Measurements from ENCODE around the gene NAA20.

NAA20 gene

DNA sequence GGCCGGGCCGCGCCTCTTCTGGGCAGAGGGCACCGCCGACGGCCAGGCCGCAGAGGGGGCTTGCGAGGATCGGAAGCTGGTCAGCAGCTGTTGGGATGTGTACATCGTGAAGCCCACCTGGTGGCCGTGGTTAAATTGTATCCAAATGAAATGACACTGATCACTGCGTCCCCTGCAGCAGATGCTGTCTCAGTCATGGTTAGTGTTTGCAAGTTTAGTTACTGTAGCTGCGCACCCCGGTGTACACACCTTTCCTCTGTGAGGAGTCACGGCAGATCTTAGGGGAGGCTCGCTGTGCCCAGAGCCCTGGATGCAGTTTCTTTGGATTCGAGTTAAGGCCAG, 653 bp downstream of the NAA20 start:
- H3K4me3 ChIP-seq (ENCODE audit: low read depth, low read length), result peak overlapping the region; percentile 72

DNA sequence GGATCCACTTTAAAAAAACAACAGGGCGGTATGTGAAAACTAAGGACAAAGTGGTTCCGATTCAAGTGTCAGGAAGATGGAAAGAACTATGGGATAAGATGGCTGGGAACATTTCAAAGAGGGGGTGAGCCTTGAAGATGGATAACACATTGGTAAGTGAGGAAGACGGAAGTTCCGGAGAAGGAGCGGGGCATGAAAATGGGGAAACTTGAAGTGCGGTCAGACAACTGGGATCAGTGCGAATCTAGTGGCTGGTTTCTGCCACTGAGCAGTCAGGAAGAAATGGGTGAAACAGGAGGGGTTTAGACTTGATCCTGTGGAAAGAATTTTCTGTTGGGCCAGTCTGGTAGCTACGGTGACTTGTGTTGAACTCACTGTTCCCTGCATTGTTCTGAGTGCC, 1.2 kb downstream of the NAA20 start:
- peak overlapping the region; percentile 72 for H3K4me3 ChIP-seq (ENCODE audit: low read depth, low read length)

DNA sequence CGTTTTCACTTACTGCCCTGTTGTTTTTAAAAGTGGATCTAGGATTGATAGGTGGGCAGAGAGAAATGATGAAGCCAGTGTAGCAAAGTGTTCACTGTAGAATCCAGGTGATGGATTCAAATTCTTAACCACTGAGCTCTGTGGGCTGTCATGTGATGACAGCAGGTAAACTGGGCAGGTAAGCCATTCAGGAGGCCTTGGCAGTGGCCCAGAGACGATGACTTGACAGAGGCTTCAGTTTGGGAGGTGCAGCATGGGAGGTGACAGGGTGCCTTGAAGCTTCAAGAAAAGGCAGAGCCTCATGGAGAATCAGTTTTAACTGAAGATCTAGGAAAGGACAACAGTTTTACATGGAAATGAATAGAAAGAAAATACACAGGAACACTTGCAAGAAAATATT, 2.0 kb downstream of the NAA20 start:
- H3K4me3 ChIP-seq (ENCODE audit: low read depth, low read length), result no peak overlapping the region

DNA sequence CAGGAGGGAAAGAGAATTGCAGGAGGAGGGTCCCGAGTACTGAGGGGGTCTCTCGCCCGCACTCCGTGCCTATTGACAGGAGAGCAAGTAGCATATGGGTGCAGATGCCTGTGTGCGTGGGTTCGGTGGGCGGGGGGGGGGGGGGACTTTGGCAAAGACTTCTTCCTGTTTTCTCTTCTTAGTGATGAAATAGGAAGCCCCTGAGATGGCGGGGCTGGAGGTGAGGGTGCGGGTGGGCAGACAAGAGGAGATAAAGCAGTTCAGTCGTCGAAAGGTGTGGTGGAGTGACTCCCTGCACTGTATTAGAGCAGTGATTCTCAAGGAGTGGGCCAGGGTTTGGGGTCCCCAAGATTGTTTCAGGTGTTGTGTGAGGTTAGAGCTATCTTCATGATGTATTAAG, 3.7 kb downstream of the NAA20 start:
- H3K4me3 ChIP-seq (ENCODE audit: low read depth, low read length), result no peak overlapping the region

DNA sequence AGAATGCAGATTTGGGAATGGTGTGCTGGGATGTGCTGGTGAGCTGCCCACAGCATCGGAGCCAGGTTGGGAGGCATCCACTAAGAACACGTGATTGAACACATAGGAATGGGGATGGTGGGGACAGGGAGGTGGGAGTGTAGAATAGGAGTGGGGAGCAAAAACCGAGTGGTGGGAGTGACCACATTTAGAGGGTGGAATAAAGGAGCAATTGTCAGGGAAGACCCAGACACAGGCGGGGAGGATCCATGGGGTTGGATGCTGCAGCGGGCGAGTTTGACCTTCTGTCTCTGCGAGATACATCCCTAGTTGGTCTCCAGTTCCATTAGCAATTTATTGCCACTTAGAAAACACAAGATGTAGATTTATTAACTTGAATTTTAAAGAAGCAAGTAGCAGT, 4.7 kb downstream of the NAA20 start:
- no peak overlapping the region for H3K4me3 ChIP-seq (ENCODE audit: low read depth, low read length)

DNA sequence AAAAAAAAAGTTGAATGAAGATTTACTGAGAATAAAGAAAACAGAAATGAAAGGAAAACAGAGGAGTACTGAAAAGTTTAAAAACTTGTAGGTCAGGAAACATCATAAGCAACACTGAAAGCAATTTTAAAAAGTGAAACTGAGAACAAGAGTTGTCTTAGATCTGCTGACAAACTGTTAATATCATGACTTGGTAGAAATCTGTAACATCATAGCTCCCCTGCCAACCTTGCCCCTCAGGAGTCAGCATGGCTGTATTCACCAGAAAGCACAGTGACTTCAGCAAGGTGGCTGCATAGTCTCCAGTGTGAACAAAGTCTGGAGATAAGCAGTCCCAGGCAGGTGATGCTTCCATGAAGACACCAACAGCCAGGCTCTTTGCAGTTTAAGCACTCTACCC, 5.3 kb downstream of the NAA20 start:
- no peak overlapping the region for H3K4me3 ChIP-seq (ENCODE audit: low read depth, low read length)

DNA sequence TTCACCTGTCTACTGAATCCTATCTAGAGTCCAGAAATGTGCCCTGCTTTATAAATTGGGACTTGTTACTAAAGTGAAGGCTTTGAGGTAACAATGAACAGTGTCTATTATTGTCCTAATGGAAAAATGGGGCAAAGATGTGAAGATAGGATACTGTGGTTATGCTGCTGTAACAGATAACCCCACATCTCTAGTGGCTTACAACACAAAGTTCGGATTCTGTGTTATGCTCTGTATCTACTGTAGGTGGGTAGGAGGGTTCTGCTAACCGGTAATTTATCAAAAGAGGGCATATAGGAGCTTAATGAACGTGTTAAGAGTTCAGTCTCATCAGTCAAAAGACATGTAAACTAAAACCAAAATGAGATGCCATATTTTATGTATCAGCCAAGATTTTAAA, 6.2 kb downstream of the NAA20 start:
- no peak overlapping the region for H3K4me3 ChIP-seq (ENCODE audit: low read depth, low read length)

DNA sequence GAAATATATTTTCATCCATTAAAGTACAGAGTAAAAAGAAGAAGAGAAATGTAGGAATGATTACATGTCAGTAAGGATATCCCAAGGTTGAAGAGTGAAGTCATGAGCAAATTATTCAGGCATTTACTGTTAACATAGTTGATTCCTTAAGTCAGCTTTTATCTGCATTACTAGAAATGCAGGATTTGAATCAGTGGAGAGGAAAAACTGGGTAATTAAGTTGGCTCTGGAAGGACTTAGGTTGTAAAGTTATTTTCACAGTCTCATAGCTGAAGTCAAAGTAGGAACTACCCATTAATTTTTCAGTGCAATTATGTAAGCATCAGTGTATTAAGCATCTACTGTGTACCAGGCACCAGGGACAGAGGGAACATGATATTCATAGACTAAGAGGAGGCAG, 7.8 kb downstream of the NAA20 start:
- no peak overlapping the region for H3K4me3 ChIP-seq (ENCODE audit: low read depth, low read length)

DNA sequence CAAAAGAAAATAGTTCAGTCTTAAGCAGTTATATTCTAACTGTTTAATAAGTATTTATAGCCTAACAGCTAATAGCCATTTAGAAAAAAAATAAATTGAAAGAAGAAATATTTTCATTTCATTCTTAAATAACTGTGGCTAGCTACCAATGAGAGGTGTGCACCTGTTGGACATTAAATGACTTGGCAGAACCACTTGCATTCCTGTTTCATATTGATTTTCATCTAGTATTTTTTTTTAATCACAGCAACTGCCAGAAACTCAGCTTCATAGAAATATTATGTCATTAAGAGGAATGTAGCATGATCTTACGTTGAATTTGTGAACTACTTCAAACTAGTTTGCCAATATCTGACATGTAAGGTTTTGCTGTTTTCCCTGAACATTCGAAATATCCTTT, 10.1 kb downstream of the NAA20 start:
- no peak overlapping the region for H3K4me3 ChIP-seq (ENCODE audit: low read depth, low read length)

DNA sequence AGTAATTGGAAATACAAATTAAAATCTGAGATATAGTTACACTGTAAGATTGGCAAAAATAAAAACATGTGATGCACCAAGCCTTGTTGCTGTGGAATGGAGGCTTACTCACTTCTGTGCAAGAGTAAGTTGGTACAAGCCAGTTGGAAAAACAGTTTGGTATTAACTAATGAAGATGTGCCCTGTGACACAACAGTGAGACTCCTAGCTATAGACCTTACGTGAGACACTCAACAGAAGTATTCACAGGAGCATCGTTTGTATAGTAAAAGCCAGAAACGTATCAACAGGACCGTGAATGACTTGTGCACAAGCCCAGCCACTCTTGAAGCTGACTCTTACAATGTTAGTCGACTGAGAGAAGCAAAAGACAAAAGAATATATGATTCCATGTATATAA, 14.6 kb downstream of the NAA20 start:
- no peak overlapping the region for H3K4me3 ChIP-seq (ENCODE audit: low read depth, low read length)

DNA sequence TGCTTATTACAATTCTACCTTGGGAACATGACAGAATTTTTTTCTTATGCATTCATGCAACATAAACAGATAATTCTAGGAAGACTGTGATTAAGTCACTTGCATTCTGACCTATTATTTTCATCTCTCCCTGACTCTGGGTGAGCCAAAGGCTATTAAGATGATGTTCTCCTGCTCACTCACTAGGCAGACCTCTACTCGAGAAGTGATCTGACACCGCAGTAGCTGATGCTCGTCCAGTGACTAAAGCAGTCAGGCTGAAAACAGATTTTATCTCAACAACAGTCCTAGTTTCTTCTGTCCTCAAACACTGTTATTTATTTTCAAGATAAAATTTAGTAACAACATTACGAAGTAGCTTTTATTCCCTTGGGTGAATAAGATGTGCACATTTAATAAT, 17.3 kb downstream of the NAA20 start:
- no peak overlapping the region for H3K4me3 ChIP-seq (ENCODE audit: low read depth, low read length)

DNA sequence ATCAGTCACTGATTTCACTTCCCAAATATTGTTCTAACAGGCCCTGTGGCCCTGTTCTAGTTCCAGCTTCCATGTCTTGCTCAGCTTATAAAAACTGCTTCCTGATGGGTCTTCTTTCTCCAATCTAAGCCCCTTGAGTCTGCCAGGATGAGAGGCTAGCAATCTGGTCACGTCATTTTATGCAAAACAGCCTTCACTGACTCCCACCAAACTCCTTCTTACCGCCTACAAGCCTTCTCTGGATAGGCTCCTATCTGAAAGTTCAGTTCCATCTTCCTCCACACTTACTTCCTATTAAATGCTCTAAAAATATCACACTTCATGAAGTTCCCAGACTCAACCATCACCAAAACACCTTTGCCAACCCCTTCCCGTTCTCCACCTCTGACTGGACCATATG, 19.6 kb downstream of the NAA20 start:
- no peak overlapping the region for H3K4me3 ChIP-seq (ENCODE audit: low read depth, low read length)

DNA sequence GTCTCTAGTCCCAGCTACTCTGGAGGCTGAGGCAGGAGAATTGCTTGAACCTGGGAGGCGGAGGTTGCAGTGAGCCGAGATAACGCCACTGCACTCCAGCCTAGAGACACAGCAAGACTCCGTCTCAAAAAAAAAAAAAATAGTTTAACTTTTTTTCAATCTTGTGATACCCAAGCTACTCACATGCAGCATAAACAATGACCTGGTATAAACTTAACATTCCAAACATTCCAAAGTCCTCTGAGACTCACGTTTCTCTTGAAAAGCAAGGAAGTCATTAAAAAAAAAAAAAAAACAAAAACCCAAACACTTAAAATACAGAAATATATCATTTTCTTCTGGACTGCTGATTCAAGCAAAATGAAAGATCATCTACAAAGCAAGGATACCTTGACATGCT, 20.8 kb downstream of the NAA20 start:
- no peak overlapping the region for H3K4me3 ChIP-seq (ENCODE audit: low read depth, low read length)

DNA sequence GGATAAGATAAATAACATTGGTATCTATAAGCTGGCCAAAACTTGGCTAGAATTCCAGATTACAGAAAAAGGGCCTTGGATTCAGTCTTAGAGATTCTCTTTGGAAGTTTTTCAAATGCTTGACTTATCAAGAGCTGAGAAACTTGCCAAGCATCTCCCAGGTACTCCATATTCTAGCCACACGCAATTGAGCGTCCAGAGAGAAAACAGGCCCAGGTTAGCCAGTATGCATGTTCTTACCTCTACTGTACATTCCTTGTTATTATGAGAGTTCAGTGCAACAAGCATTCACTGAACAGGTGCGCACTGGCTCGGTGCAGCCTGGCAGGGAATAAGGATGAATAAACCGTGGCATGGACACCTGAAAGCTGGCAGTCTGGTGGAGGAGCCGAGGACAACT, 21.4 kb downstream of the NAA20 start:
- no peak overlapping the region for H3K4me3 ChIP-seq (ENCODE audit: low read depth, low read length)

DNA sequence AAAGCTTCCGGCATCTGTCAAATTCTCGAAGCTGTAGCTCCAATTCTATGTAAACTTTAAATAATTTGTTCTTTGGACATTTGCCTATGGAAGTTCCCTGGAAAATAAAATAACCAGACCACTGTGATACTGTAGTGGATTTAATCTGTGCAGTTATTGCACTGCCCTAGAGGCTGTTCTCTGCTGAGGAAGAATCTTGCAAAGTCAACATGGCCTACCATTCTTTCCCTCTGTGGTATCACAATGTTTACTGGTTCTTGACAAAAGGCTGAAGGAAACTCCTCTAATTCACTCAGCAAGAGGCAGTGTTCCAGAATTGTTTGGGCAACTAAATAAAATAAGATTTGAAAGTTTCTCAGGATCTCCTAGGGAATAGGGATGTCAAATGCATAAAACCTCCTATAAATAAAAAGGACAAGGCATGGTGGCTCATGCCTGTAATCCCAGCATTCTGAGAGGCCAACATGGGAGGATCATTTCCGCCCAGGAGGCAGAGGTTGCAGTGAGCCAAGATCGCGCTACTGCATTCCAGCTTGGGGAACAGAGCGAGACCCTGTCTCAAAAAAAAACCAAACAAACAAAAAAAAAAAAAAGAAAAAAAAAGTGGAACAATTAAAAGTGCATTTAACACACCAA, 22.7 kb downstream of the NAA20 start:
- H3K4me3 ChIP-seq (ENCODE audit: low read depth, low read length), result no peak overlapping the region

DNA sequence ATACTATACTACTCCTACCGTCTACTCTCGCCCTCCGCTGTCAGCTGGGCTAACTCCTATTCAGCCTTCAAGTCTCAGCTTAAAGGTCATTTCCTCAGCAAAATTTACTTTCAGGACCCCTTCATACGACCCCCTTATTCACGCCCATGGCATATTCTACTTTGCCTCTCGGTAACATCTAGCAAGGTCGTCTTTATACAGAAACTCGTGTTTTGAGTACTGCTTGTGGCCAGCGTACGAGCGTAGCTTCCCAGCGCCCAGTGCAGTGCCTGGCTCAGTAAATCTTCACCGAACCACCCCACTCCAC, 34.6 kb downstream of the NAA20 start:
- H3K4me3 ChIP-seq (ENCODE audit: low read depth, low read length), result peak overlapping the region; percentile 98

DNA sequence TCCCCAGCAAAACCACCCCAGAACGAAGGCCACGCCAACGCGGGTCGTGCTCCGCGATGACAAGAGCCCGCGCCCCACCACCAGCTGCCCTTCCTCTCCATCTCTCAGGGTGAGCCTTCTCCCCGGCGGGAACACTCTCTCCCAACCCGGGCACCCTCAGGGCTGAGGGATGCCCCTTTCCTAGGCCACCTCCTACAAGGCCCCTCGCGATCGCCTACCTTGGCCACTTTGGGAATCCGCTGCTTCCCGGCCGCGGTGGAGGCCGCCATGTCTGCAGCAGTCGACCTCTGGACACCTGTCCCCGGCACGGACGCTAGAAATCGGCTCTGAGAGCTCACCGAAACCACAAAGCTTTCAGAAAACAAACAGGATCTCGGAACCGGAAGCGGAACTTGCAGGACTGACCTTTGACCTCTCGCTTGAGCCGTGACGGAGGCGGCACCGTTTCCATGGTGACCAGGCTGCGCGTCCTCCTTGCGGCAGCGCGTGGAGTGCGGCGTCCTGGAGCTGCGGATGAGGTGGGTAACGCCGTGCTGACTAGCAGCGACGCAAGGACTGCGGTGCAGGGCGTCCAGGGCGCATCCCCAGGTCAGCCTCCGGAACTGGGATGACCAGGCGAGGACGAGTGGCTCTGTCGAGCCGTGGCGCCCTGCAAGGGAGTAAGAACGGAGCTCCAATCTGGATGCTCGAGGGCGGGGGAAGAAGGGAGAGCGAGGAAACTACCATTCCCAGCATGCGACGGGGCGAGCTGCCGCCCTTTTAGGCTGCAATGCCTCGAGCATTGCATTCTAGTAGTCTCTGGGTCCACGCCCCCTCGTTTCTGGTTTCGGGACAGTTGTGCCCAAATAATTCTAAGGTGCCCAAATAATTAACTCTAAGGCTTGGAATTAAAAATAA, 35.2 kb downstream of the NAA20 start, which contains the start of the genes CFAP61 and CRNKL1:
CFAP61 (plus strand) TSS at position 459 of the 897 bp plus-strand sequence. CDS start 4,122 bp downstream, outside the sequence.
CRNKL1 (minus strand) TSS at position 393 of the 897 bp plus-strand sequence; CDS start at position 269, 124 bp downstream.
- H3K4me3 ChIP-seq (ENCODE audit: low read depth, low read length), result peak within 1 kb of the TSS; percentile 98

DNA sequence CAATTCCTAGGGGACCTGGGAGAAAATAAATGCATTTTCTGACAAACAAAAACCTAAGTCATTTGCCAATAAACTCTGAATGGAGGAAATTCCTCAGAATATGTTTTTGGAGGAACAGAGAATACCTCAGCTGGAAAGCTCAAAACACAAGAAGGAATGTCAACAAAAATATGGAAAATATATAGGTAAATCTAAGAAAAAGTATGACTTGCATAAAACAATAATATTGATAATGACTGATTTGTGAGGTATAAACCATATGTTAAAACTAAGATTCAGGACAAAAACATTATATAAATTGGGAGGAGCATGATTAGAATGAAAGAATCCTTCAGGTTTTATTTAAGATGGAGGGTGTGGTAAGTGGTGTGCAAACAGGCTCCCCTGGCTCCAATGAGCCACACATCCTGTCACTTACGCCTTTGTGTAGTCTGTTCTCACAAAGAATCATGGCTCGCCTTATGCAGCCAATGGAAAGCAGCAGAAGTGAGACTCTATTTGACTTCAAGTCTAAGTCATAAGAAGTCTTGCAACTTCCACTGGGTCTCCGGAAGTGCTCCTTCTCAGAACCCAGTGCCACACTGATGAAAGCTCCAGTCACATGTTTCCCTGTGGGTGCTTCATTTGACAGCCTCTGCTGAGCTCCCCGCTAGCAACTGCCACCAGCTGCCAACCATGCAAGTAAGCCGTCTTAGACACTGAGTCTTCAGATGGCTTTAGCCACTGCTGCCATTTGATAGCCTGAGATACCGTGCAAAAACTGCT, 43.3 kb downstream of the NAA20 start:
- no peak overlapping the region for H3K4me3 ChIP-seq (ENCODE audit: low read depth, low read length)

DNA sequence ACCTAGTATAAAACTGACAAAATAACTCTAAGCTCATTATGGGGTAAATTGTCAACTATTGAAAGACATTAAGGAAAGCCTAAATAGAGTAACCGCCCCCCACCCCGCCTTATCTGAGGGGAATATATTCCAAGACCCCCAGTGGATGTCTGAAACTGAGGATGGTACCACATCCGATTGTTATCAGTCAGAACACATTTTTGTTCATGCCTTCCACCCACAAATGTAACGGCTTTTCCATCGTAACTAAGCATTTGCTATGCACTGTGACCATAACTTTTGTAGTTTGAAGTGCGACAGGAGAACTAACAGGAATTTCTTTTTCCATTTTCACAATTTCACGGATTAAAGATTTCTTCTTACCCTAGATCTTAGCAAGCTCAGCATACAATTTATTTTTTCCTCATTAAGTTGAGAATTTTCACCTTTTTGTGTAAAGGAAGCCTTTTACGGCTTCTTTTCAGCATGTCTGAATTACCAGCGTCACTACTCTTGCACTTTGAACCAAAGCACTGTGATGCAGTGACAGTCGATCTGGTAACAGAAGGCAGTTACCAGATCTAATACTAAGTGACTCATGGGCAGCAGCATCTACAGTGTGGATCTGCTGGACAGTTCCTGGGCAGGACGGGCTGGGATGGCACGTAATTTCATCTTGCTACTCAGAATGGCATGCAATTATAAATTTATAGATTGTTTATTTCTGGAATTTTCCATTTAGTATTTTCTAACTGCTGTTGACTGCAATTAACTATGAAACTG, 47.0 kb downstream of the NAA20 start:
- no peak overlapping the region for H3K4me3 ChIP-seq (ENCODE audit: low read depth, low read length)

DNA sequence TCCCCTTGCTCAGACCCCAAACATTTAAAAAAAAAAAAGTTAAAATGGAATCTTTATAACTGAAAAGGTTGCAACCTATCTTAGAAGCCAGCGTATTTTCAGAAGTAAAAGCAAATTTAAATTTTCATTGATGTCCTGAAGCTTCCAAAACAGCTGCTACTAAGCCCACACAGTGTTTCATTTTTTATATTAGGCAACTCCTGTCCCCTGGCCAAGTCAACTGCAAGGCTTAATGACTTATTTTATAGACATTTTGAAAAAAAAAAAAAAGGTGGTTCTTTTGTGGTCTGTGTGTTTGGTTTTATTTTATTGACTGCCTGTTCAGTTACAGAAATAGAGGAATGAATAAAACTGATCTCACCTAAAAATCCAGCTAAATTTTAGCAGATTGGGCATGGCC, 48.2 kb downstream of the NAA20 start:
- H3K4me3 ChIP-seq (ENCODE audit: low read depth, low read length), result no peak overlapping the region
